NCI-H524 treated with DMSO at 0.1 percent for 48 hours (cell line): ENCODE data around the gene KLHDC7B.

Experiments used
- DNase-seq: peaks from one replicate; lab custom pipeline; 2025; lab: John Stamatoyannopoulos, UW

The KLHDC7B gene

GRCh38 chr22:50595189-50595588, 49.5 kb downstream of the KLHDC7B start:
- no peak for DNase-seq

DNA sequence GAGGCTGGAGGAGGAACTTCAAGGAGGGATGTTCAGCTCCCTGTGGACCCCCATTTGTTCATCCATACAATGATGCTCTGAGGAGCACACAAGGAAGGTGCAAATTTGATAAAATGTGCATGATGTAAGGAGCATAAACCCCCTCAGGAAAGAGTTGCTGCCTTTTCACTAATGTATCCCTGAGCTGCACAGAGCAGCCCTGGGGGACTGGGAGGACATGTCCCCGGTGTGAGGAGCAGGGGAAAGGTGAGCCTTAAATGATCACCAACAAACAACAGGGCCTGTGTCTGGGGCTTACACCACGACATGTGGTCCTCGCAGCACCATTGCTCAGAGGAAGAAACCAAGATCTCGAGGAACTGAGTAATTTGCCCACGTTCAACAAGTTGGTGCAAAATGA, 51.4 kb downstream of the KLHDC7B start:
- DNase-seq, result no peak

GRCh38 chr22:50599816-50600455, 54.2 kb downstream of the KLHDC7B start:
- no peak for DNase-seq

DNA sequence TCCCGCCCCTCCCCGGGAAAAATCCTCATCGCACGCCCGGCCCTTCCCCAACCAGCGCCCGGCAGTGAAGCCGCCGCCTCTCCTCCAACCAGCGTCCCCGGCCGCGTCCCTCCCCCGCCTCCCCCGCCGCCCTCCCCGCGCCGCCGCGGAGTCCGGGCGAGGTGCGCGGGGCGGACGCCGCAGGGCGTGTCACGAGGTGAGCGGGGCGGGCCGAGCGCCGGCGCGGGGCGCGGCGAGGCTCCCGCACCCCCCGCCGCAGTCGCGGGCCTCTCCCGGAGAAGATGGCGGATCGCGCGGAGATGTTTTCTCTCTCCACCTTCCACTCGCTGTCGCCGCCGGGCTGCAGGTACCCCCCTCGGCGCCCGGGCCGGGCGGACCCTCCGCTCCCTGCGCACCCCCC, 54.8 kb downstream of the KLHDC7B start, which contains the start of gene MAPK8IP2:
MAPK8IP2 (plus strand) TSS at position 256 of the 400 bp plus-strand sequence; CDS start at position 282, 26 bp downstream.
- DNase-seq, result no peak
